ENCODE data around the gene UBXN7. TPM values are rescaled to one million over a fixed set of nuclear protein-coding genes. Genes with fewer than 3 reads are reported as not detected.
"Not testable (repeated sequence)": the region's sequence is repeated elsewhere in the genome, so short reads cannot be mapped to it uniquely, and the experiment has no call there.

UBXN7 gene
- polyA plus RNA-seq, 1 of the 3 experiments (the other 2 are of a cell fraction), result 6.4 TPM

DNA sequence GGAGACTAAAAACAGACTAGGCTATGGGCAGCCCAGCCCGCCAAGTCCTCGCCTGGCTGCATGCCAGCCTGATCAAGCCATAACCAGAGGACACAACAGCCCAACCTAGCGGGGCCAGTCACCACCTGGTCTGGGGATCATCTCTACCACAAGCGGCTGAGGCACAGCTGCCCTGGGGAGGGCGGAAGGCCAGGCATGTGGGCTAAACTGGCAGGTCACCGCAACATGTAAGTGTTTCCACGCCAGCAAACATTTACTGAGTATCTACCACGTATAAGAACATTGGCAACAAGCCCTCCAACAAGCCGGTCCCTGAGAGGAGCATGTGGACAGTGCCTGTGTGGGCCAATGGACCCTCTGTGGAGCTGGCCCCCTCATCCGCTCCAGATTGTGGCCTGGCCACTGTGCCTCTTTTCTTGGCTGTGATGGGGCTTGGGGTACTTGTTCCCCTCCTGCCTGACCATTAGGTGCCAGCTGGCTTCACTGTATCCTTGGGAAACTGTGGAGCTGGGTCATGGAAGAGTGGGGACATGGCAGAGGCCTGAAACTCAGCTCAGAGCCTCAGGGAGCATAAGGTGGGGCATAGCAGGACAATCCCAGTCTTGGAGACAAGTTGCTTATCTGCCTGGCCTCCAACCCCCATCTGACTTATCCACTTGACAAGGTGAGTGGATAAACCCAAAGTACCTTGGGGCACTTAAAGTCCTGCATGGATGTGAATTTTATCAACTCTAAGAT lies 9.0 kb downstream of the UBXN7 start:
- H2AFZ ChIP-seq (ENCODE audit: low read depth), result no peak overlapping the region
- H3K9me3 ChIP-seq, result no peaks in the 10 kb centered on the region
- peak; percentile 73 for DNase-seq
- TF ChIP-seq NFIC (IDR thresholded peaks at IDR 0.05; ENCODE audit: borderline replicate concordance), result peak; percentile 22; the same call in 1 of the 2 replicates
- no peak for TF ChIP-seq TAF1 (IDR thresholded peaks at IDR 0.05; ENCODE audit: borderline replicate concordance, low read depth, low read length)
- no peak for TF ChIP-seq EZH2phosphoT487 (IDR thresholded peaks at IDR 0.05; ENCODE audit: borderline replicate concordance, low read depth)
- TF ChIP-seq MXI1 (IDR thresholded peaks at IDR 0.05; ENCODE audit: low read depth, low read length), result peak; percentile 38; the same call in 1 of the 2 replicates
- CTCF ChIA-PET, result no interaction called here
- no peaks in the 10 kb centered on the region for H3K27me3 ChIP-seq (ENCODE audit: insufficient read depth)
- no peaks in the 10 kb centered on the region for H3K9me2 ChIP-seq
- POLR2A ChIA-PET, result interaction anchor here (0.6 kb wide), 1 partner anchor 25 kb away, joined by 3 read pairs; no protein-coding TSS in a partner anchor
- no peak overlapping the region for H3K9ac ChIP-seq
- H3K79me2 ChIP-seq (ENCODE audit: insufficient read depth), result peaks cover 100% of the 10 kb centered on the region
- peaks cover 0 to 10% of the 10 kb centered on the region in 2 experiments; a peak in 1 of 4 replicates for H3K4me1 ChIP-seq (ENCODE audit: control insufficient read depth in 1 of 2, insufficient read depth in 2 of 2, low read depth in 1 of 2, low read length in 1 of 2)
- H3K4me3 ChIP-seq (ENCODE audit: low read depth in 2 of 2, low read length in 1 of 2), result no peak overlapping the region
- peaks cover 2 to 9% of the 10 kb centered on the region in 2 experiments for H3K36me3 ChIP-seq (replicated peaks in 1 of 2; ENCODE audit: control insufficient read depth in 1 of 2, insufficient read depth in 2 of 2, low read length in 1 of 2)
- H3F3A ChIP-seq (replicated peaks; ENCODE audit: insufficient read depth), result no peaks in the 10 kb centered on the region
- WGBS (ENCODE audit: low lambda C conversion rate), result 92% methylated on average over 2 of the region's 10 CpGs
- H3K4me2 ChIP-seq, result no peak overlapping the region
- peak overlapping the region in 1 of 2 experiments; percentile 68; a peak in 2 of 4 replicates for H3K27ac ChIP-seq (ENCODE audit: low read depth in 2 of 2, low read length in 1 of 2)
- H4K20me1 ChIP-seq (ENCODE audit: insufficient read depth), result peaks cover 84% of the 10 kb centered on the region

DNA sequence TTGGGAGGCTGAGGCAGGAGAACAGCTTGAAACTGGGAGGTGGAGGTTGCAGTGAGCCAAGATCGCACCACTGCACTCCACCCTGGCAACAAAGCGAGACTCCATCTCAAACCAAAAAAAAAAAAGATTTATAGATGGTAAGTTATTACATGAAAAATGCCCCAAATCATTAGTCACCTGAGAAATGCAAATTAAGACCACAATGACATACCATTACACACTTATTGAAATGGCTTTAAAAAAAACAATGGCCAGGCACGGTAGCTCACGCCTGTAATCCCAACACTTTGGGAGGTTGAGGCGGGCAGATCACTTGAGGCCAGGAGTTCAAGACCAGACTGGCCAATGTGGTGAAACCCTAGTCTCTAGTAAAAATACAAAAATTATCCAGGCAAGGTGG lies 10.6 kb downstream of the UBXN7 start:
- H3K4me3 ChIP-seq (ENCODE audit: low read depth in 2 of 2, low read length in 1 of 2); CTCF ChIA-PET; H3F3A ChIP-seq (replicated peaks; ENCODE audit: insufficient read depth); H2AFZ ChIP-seq (ENCODE audit: low read depth); H3K36me3 ChIP-seq (replicated peaks in 1 of 2; ENCODE audit: control insufficient read depth in 1 of 2, insufficient read depth in 2 of 2, low read length in 1 of 2); DNase-seq; H3K27ac ChIP-seq (ENCODE audit: low read depth in 2 of 2, low read length in 1 of 2); H3K9me3 ChIP-seq; H3K4me2 ChIP-seq; H3K9ac ChIP-seq; H3K27me3 ChIP-seq (ENCODE audit: insufficient read depth); H3K9me2 ChIP-seq; POLR2A ChIA-PET: not testable (repeated sequence)
- Histone ChIP-seq H4K20me1 (ENCODE audit: insufficient read depth) (peaks cover 81% of the 10 kb centered on the region), H3K79me2 (ENCODE audit: insufficient read depth) (peaks cover 99% of the 10 kb centered on the region), H3K4me1 (ENCODE audit: control insufficient read depth in 1 of 2, insufficient read depth in 2 of 2, low read depth in 1 of 2, low read length in 1 of 2) (peaks cover 0 to 10% of the 10 kb centered on the region in 2 experiments; a peak in 1 of 4 replicates)
- 95% methylated on average over 5 of the region's 5 CpGs for WGBS (ENCODE audit: low lambda C conversion rate)

DNA sequence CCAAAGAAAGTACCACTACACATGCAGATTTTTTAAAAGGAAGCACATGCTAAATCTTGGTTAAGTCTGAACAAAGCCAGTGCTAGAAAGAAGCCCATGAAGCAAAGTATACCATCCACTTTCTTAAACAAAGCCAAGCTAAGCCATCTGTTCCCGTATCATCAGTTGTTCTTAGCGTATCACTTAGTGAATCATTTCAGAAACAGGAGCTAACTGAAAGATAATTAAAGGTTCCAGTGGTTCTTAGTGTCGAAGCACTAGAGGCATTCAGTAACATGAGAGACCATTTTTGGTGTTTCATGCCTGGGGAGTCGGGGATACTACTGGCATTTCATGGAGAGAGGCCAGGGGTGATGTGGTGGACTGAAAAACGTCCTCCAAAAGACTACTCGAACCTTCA lies 12.8 kb downstream of the UBXN7 start:
- Histone ChIP-seq H3K9me2 (no peaks in the 10 kb centered on the region), H4K20me1 (ENCODE audit: insufficient read depth) (peaks cover 84% of the 10 kb centered on the region), H2AFZ (ENCODE audit: low read depth) (no peak overlapping the region), H3K27me3 (ENCODE audit: insufficient read depth) (no peaks in the 10 kb centered on the region), H3K9me3 (no peaks in the 10 kb centered on the region), H3K4me2 (no peak overlapping the region), H3K79me2 (ENCODE audit: insufficient read depth) (peaks cover 99% of the 10 kb centered on the region), H3K36me3 (replicated peaks in 1 of 2; ENCODE audit: control insufficient read depth in 1 of 2, insufficient read depth in 2 of 2, low read length in 1 of 2) (no peaks in the 10 kb centered on the region), H3K27ac (ENCODE audit: low read depth in 2 of 2, low read length in 1 of 2) (no peak overlapping the region), H3K9ac (no peak overlapping the region), H3F3A (replicated peaks; ENCODE audit: insufficient read depth) (peaks cover 6% of the 10 kb centered on the region), H3K4me3 (ENCODE audit: low read depth in 2 of 2, low read length in 1 of 2) (no peak overlapping the region), H3K4me1 (ENCODE audit: control insufficient read depth in 1 of 2, insufficient read depth in 2 of 2, low read depth in 1 of 2, low read length in 1 of 2) (peaks cover 0 to 10% of the 10 kb centered on the region in 2 experiments; a peak in 1 of 4 replicates)
- ChIA-PET POLR2A (no interaction called here), CTCF (interaction anchor here (1.9 kb wide), 1 partner anchor 16 kb away, joined by 5 read pairs; no protein-coding TSS in a partner anchor)
- DNase-seq, result no peak
- WGBS (ENCODE audit: low lambda C conversion rate), result 92% methylated on average over 6 of the region's 6 CpGs
- TF ChIP-seq, protein P1, sequence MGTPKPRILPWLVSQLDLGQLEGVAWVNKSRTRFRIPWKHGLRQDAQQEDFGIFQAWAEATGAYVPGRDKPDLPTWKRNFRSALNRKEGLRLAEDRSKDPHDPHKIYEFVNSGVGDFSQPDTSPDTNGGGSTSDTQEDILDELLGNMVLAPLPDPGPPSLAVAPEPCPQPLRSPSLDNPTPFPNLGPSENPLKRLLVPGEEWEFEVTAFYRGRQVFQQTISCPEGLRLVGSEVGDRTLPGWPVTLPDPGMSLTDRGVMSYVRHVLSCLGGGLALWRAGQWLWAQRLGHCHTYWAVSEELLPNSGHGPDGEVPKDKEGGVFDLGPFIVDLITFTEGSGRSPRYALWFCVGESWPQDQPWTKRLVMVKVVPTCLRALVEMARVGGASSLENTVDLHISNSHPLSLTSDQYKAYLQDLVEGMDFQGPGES (IDR thresholded peaks at IDR 0.05; ENCODE audit: low read depth, low read length), result no peak
- TF ChIP-seq FOSL2 (IDR thresholded peaks at IDR 0.05; ENCODE audit: borderline replicate concordance, low read depth) (no peak), SMC3 (IDR thresholded peaks at IDR 0.05; ENCODE audit: low read depth, low read length) (no peak), TEAD4 (IDR thresholded peaks at IDR 0.05; ENCODE audit: borderline replicate concordance, insufficient read depth) (no peak), MXI1 (IDR thresholded peaks at IDR 0.05; ENCODE audit: low read depth, low read length) (no peak), FOXJ3 (CRISPR knock-in tag; IDR thresholded peaks at IDR 0.05) (no peak), YY1 (IDR thresholded peaks at IDR 0.05; ENCODE audit: low read depth) (no peak), MEF2A (IDR thresholded peaks at IDR 0.05; ENCODE audit: borderline replicate concordance, low read depth) (no peak), RCOR1 (IDR thresholded peaks at IDR 0.05; ENCODE audit: low read length) (no peak), RFX5 (IDR thresholded peaks at IDR 0.05; ENCODE audit: low read length) (no peak), EZH2phosphoT487 (IDR thresholded peaks at IDR 0.05; ENCODE audit: borderline replicate concordance, low read depth) (no peak), GATA2 (CRISPR knock-in tag; IDR thresholded peaks at IDR 0.05) (no peak)
- TF ChIP-seq, protein P2, sequence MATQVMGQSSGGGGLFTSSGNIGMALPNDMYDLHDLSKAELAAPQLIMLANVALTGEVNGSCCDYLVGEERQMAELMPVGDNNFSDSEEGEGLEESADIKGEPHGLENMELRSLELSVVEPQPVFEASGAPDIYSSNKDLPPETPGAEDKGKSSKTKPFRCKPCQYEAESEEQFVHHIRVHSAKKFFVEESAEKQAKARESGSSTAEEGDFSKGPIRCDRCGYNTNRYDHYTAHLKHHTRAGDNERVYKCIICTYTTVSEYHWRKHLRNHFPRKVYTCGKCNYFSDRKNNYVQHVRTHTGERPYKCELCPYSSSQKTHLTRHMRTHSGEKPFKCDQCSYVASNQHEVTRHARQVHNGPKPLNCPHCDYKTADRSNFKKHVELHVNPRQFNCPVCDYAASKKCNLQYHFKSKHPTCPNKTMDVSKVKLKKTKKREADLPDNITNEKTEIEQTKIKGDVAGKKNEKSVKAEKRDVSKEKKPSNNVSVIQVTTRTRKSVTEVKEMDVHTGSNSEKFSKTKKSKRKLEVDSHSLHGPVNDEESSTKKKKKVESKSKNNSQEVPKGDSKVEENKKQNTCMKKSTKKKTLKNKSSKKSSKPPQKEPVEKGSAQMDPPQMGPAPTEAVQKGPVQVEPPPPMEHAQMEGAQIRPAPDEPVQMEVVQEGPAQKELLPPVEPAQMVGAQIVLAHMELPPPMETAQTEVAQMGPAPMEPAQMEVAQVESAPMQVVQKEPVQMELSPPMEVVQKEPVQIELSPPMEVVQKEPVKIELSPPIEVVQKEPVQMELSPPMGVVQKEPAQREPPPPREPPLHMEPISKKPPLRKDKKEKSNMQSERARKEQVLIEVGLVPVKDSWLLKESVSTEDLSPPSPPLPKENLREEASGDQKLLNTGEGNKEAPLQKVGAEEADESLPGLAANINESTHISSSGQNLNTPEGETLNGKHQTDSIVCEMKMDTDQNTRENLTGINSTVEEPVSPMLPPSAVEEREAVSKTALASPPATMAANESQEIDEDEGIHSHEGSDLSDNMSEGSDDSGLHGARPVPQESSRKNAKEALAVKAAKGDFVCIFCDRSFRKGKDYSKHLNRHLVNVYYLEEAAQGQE (IDR thresholded peaks at IDR 0.05; ENCODE audit: low read depth, low read length), result no peak

Measured in SK-N-SH (cell line).